GM23338 (cell line): ENCODE results near the gene TTLL3.

Experiments used
- CREB1 ChIP-seq: fragments of 250-450 bp; sonication (Bioruptor Pico); IDR thresholded peaks from 2 replicates; pipeline ENCODE4 v1.5.0; 2020; ENCODE audit warnings: low read depth, mild to moderate bottlenecking, moderate library complexity
- CTCF ChIP-seq, 2 experiments: fragments of 200-600 bp in 1 of 2; sonication (generic) in 1 of 2; conservative IDR thresholded peaks; 2 replicates each; pipeline versions ENCODE4 v1.5.1 to v1.6.1; 2016 to 2017; ENCODE audit warnings: antibody characterized with exemption in 2 of 2, low read depth in 2 of 2, mild to moderate bottlenecking in 2 of 2, moderate library complexity in 1 of 2
- ETS1 ChIP-seq: IDR thresholded peaks from 2 replicates; pipeline ENCODE4 v1.6.1; 2016; ENCODE audit warnings: antibody characterized with exemption
- EZH2 ChIP-seq: fragments of 200-600 bp; sonication (generic); IDR thresholded peaks from one replicate; pipeline ENCODE4 v1.8.0; 2017; ENCODE audit warnings: antibody characterized with exemption, mild to moderate bottlenecking, low read depth; ENCODE audit not compliant: unreplicated experiment
- EZH2phosphoT487 ChIP-seq: fragments of 200-600 bp; sonication (generic); IDR thresholded peaks from one replicate; pipeline ENCODE4 v1.8.1; 2018; ENCODE audit warnings: antibody characterized with exemption; ENCODE audit not compliant: unreplicated experiment
- JUNB ChIP-seq: IDR thresholded peaks from one replicate; pipeline ENCODE4 v1.6.1; 2016; ENCODE audit warnings: antibody characterized with exemption; ENCODE audit not compliant: unreplicated experiment
- NANOG ChIP-seq: IDR thresholded peaks from 2 replicates; pipeline ENCODE4 v1.6.1; 2016; ENCODE audit warnings: antibody characterized with exemption, borderline replicate concordance
- POLR2AphosphoS5 ChIP-seq: IDR thresholded peaks from 2 replicates; pipeline ENCODE4 v1.6.1; 2016; ENCODE audit warnings: antibody characterized with exemption, low read depth
- REST ChIP-seq: IDR thresholded peaks from one replicate; pipeline ENCODE4 v1.6.1; 2018; ENCODE audit warnings: antibody characterized with exemption; ENCODE audit not compliant: unreplicated experiment
- ZNF114 ChIP-seq: fragments of 250-450 bp; sonication (Bioruptor Pico); IDR thresholded peaks from 2 replicates; pipeline ENCODE4 v1.5.0; 2020; ENCODE audit warnings: mild to moderate bottlenecking, moderate library complexity
- ZNF331 ChIP-seq: fragments of 250-450 bp; sonication (Bioruptor Pico); IDR thresholded peaks from 2 replicates; pipeline ENCODE4 v1.5.0; 2020; ENCODE audit warnings: low read depth, mild to moderate bottlenecking, moderate library complexity
- ZNF462 ChIP-seq: fragments of 250-450 bp; sonication (Bioruptor Pico); IDR thresholded peaks from 2 replicates; pipeline ENCODE4 v1.5.0; 2020; ENCODE audit warnings: mild to moderate bottlenecking, moderate library complexity

GRCh38 chr3:9826815-9827573, 16.9 kb downstream of the TTLL3 start:
- TF ChIP-seq EZH2, result no peak
- no peak for TF ChIP-seq REST
- TF ChIP-seq CTCF (conservative IDR thresholded peaks at IDR 0.05; ENCODE audit: low read depth in 2 of 2), result peak; percentile 68 to 80
- no peak for TF ChIP-seq ZNF114
- no peak for TF ChIP-seq EZH2phosphoT487
- no peak for TF ChIP-seq POLR2AphosphoS5
- no peak for TF ChIP-seq CREB1
- TF ChIP-seq JUNB, result no peak
- TF ChIP-seq NANOG, result no peak
- TF ChIP-seq ZNF462 (CRISPR knock-in tag), result no peak
- no peak for TF ChIP-seq ETS1
- no peak for TF ChIP-seq ZNF331 (CRISPR knock-in tag)
